ENCODE measurements around the gene HELZ. TPM values are rescaled to one million over a fixed set of nuclear protein-coding genes. Genes with fewer than 3 reads are reported as not detected.
"Not testable (repeated sequence)": the region's sequence is repeated elsewhere in the genome, so short reads cannot be mapped to it uniquely, and the experiment has no call there.

Gene HELZ
- total RNA-seq, 1 donor from 2014 or later: 73.9 TPM

GRCh38 chr17:67262435-67263117 is 17.6 kb upstream of the HELZ start:
- no peak for DNase-seq

GRCh38 chr17:67260170-67260987 is 15.4 kb upstream of the HELZ start:
- DNase-seq: no peak

GRCh38 chr17:67258821-67259468 is 13.9 kb upstream of the HELZ start:
- no peak for DNase-seq

- no peak for DNase-seq
Measured at GRCh38 chr17:67256075-67256732, 11.2 kb upstream of the HELZ start.

- no peak for DNase-seq
Measured at GRCh38 chr17:67253384-67253783, 8.4 kb upstream of the HELZ start.

- DNase-seq: not testable (repeated sequence)
Measured at GRCh38 chr17:67251586-67251985, 6.6 kb upstream of the HELZ start.

GRCh38 chr17:67248291-67248690 is 3.3 kb upstream of the HELZ start:
- DNase-seq: no peak

GRCh38 chr17:67247416-67247900 is 2.5 kb upstream of the HELZ start:
- DNase-seq: no peak

- DNase-seq: peak; percentile 45
Measured at GRCh38 chr17:67246653-67247415, 1.8 kb upstream of the HELZ start.

GRCh38 chr17:67246403-67246652 is 1.3 kb upstream of the HELZ start:
- DNase-seq: peak; percentile 8

GRCh38 chr17:67245694-67246402 is 852 bp upstream of the HELZ start:
- peak; percentile 30 for DNase-seq

GRCh38 chr17:67244431-67245072 is 444 bp downstream of the HELZ start:
- DNase-seq: peak; percentile 15

GRCh38 chr17:67243284-67243683 is 1.7 kb downstream of the HELZ start:
- no peak for DNase-seq

GRCh38 chr17:67241719-67242341 is 3.2 kb downstream of the HELZ start:
- DNase-seq: no peak

GRCh38 chr17:67239597-67239996 is 5.4 kb downstream of the HELZ start:
- DNase-seq: peak; percentile 37

- no peak for DNase-seq
Measured at GRCh38 chr17:67238991-67239390, 6.0 kb downstream of the HELZ start.

- DNase-seq: no peak
Measured at GRCh38 chr17:67232441-67232840, 12.6 kb downstream of the HELZ start.

- DNase-seq: no peak
Measured at GRCh38 chr17:67229109-67229955, 15.7 kb downstream of the HELZ start.

- DNase-seq: no peak
Measured at GRCh38 chr17:67227488-67227887, 17.5 kb downstream of the HELZ start.

GRCh38 chr17:67225316-67225715 is 19.7 kb downstream of the HELZ start:
- DNase-seq: no peak

Data from dermis blood vessel endothelial cell (primary cell).